ENCODE data around the gene PPCS.
A peak's percentile ranks its signal among the peaks of the same experiment; 100 is the strongest.

The PPCS gene

DNA sequence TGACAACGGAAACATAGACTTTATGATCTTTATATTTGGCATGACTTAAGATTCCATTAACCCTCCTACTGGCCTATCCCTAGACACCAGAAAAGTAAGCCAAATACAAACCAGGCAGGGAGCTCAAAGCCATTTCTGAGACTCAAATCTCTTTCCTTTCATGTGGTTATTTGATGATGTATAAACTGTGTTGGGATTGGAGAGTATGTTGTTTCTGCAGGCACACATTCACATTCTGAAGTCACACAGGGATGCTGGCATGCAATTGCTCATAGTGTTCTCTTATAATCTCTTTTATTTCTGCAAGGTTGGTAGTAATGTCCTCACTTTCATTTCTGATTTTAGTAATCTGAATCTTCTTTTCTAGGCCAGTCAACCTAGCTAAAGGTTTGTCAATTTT lies 6.3 kb upstream of the PPCS start:
- TF ChIP-seq REST (IDR thresholded peaks at IDR 0.05; ENCODE audit: low read depth) (no peak), NFIC (IDR thresholded peaks at IDR 0.05) (no peak), EP300 (IDR thresholded peaks at IDR 0.05; ENCODE audit: borderline replicate concordance) (no peak), RAD21 (IDR thresholded peaks at IDR 0.05; ENCODE audit: low read depth) (no peak), TAF1 (IDR thresholded peaks at IDR 0.05; ENCODE audit: low read depth) (no peak), YY1 (IDR thresholded peaks at IDR 0.05; ENCODE audit: low read depth) (no peak)
- TF ChIP-seq, protein P1, sequence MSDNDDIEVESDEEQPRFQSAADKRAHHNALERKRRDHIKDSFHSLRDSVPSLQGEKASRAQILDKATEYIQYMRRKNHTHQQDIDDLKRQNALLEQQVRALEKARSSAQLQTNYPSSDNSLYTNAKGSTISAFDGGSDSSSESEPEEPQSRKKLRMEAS (IDR thresholded peaks at IDR 0.05) = no peak
- TF ChIP-seq, protein P2, sequence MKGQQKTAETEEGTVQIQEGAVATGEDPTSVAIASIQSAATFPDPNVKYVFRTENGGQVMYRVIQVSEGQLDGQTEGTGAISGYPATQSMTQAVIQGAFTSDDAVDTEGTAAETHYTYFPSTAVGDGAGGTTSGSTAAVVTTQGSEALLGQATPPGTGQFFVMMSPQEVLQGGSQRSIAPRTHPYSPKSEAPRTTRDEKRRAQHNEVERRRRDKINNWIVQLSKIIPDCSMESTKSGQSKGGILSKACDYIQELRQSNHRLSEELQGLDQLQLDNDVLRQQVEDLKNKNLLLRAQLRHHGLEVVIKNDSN (IDR thresholded peaks at IDR 0.05) = no peak

- TF ChIP-seq EGR1 (IDR thresholded peaks at IDR 0.05) = no peak
- TF ChIP-seq, protein P1 (IDR thresholded peaks at IDR 0.05) = no peak
- TF ChIP-seq REST (IDR thresholded peaks at IDR 0.05; ENCODE audit: low read depth) = no peak
- TF ChIP-seq RAD21 (IDR thresholded peaks at IDR 0.05; ENCODE audit: low read depth) = no peak
- no peak for TF ChIP-seq TAF1 (IDR thresholded peaks at IDR 0.05; ENCODE audit: low read depth)
- no peak for TF ChIP-seq FOXM1 (IDR thresholded peaks at IDR 0.05; ENCODE audit: borderline replicate concordance, low read depth)
- TF ChIP-seq NFIC (IDR thresholded peaks at IDR 0.05) = no peak
- no peak for TF ChIP-seq ZBTB7A (IDR thresholded peaks at IDR 0.05; ENCODE audit: low read depth)
These were observed 3.0 kb upstream of the PPCS start for GRCh38 chr1:42453386-42453785.

DNA sequence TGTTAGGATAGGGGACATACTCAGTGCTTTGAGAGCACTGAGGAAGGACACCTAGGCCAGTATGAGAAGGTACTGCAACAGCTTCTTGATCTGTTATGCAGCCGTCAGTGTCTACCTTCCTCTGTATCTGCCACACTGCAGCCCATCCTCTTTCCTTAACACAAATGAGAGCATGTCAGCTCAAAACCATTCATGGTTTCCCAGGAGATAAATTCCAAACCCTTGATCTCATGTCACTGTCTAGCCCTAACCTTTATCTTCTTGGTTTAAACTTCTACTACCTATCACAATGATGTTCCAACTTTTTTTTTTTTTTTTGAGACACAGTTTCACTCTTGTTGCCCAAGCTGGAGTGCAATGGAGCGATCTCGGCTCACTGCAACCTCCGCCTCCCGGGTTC lies 1.9 kb upstream of the PPCS start:
- TF ChIP-seq REST (IDR thresholded peaks at IDR 0.05; ENCODE audit: low read depth) (no peak), NFIC (IDR thresholded peaks at IDR 0.05) (no peak), ZBTB7A (IDR thresholded peaks at IDR 0.05; ENCODE audit: low read depth) (no peak), TCF12 (IDR thresholded peaks at IDR 0.05; ENCODE audit: low read depth) (no peak)
- TF ChIP-seq, protein P2 (IDR thresholded peaks at IDR 0.05) = no peak

GRCh38 chr1:42456754-42457089 lies 379 bp downstream of the PPCS start:
- TF ChIP-seq YY1 (IDR thresholded peaks at IDR 0.05; ENCODE audit: low read depth) (no peak), EP300 (IDR thresholded peaks at IDR 0.05; ENCODE audit: borderline replicate concordance) (no peak), TCF12 (IDR thresholded peaks at IDR 0.05; ENCODE audit: low read depth) (0 out of 2 replicates have a peak, but pooled peaks have one; percentile 3), TAF1 (IDR thresholded peaks at IDR 0.05; ENCODE audit: low read depth) (peak; percentile 23; the same call in 1 of the 2 replicates)

GRCh38 chr1:42461196-42461595 lies 4.9 kb downstream of the PPCS start:
- TF ChIP-seq ZBTB7A (IDR thresholded peaks at IDR 0.05; ENCODE audit: low read depth) (no peak), EP300 (IDR thresholded peaks at IDR 0.05; ENCODE audit: borderline replicate concordance) (no peak), TEAD4 (IDR thresholded peaks at IDR 0.05) (no peak), YY1 (IDR thresholded peaks at IDR 0.05; ENCODE audit: low read depth) (no peak), NFIC (IDR thresholded peaks at IDR 0.05) (no peak), REST (IDR thresholded peaks at IDR 0.05; ENCODE audit: low read depth) (no peak), RAD21 (IDR thresholded peaks at IDR 0.05; ENCODE audit: low read depth) (no peak), EGR1 (IDR thresholded peaks at IDR 0.05) (no peak), CEBPB (IDR thresholded peaks at IDR 0.05) (no peak), TCF12 (IDR thresholded peaks at IDR 0.05; ENCODE audit: low read depth) (no peak), CREB1 (IDR thresholded peaks at IDR 0.05; ENCODE audit: low read depth) (no peak), TAF1 (IDR thresholded peaks at IDR 0.05; ENCODE audit: low read depth) (no peak), FOXM1 (IDR thresholded peaks at IDR 0.05; ENCODE audit: borderline replicate concordance, low read depth) (no peak)
- TF ChIP-seq, protein P1 (IDR thresholded peaks at IDR 0.05) = no peak
- TF ChIP-seq, protein P2 (IDR thresholded peaks at IDR 0.05) = no peak
